NB4 (cell line): Measurements from ENCODE around the gene STAU1.

Experiments used
- MAX ChIP-seq: IDR thresholded peaks from 2 replicates; pipeline ENCODE4 v1.6.1; 2011; ENCODE audit warnings: low read depth, low read length
- POLR2A ChIP-seq: IDR thresholded peaks from 2 replicates; pipeline ENCODE4 v1.6.1; 2011; ENCODE audit warnings: mild to moderate bottlenecking; ENCODE audit not compliant: insufficient read length; ENCODE audit errors: extremely low read depth
- TF ChIP-seq, protein P1 (sequence below): IDR thresholded peaks from one replicate; pipeline ENCODE4 v1.5.1; 2012; ENCODE audit warnings: low read depth, low read length

GRCh38 chr20:49181265-49181877, 6.8 kb downstream of the STAU1 start:
- TF ChIP-seq POLR2A: no peak
- TF ChIP-seq, protein P1, sequence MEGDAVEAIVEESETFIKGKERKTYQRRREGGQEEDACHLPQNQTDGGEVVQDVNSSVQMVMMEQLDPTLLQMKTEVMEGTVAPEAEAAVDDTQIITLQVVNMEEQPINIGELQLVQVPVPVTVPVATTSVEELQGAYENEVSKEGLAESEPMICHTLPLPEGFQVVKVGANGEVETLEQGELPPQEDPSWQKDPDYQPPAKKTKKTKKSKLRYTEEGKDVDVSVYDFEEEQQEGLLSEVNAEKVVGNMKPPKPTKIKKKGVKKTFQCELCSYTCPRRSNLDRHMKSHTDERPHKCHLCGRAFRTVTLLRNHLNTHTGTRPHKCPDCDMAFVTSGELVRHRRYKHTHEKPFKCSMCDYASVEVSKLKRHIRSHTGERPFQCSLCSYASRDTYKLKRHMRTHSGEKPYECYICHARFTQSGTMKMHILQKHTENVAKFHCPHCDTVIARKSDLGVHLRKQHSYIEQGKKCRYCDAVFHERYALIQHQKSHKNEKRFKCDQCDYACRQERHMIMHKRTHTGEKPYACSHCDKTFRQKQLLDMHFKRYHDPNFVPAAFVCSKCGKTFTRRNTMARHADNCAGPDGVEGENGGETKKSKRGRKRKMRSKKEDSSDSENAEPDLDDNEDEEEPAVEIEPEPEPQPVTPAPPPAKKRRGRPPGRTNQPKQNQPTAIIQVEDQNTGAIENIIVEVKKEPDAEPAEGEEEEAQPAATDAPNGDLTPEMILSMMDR: no peak
- no peak for TF ChIP-seq MAX
